KOPT-K1 (cell line): ENCODE results near the gene USP14.
"Not testable (repeated sequence)": the region's sequence is repeated elsewhere in the genome, so short reads cannot be mapped to it uniquely, and the experiment has no call there.

Experiments used
- H3K27ac ChIP-seq: fragments of 200-600 bp; sonication (generic); 2 replicates; pipeline ENCODE4 v1.5.1; 2016; ENCODE audit warnings: antibody characterized with exemption, mild to moderate bottlenecking, low read depth, low read length; ENCODE audit not compliant: poor library complexity, severe bottlenecking
- H3K36me3 ChIP-seq: fragments of 200-600 bp; sonication (generic); 2 replicates; pipeline ENCODE4 v1.5.1; 2017; ENCODE audit warnings: antibody characterized with exemption, mild to moderate bottlenecking, low read length, moderate library complexity; ENCODE audit not compliant: insufficient read depth
- H3K9me3 ChIP-seq: fragments of 200-600 bp; sonication (generic); 2 replicates; pipeline ENCODE4 v1.5.1; 2017; ENCODE audit warnings: antibody characterized with exemption, low read length, mild to moderate bottlenecking; ENCODE audit not compliant: insufficient read depth, poor library complexity, severe bottlenecking

The USP14 gene

GRCh38 chr18:158128-159036 is at the start of gene USP14:
Gene USP14, plus strand, starts transcription at chr18:158557. Its CDS starts 142 bp downstream, at chr18:158699.
- peak within 1 kb of the TSS; percentile 83 for H3K27ac ChIP-seq
- no peaks in the 10 kb centered on the region for H3K9me3 ChIP-seq
- H3K36me3 ChIP-seq = peaks cover 17% of the 10 kb centered on the region

GRCh38 chr18:108665-109063 is 49.7 kb upstream of the USP14 start:
- not testable (repeated sequence) for H3K36me3 ChIP-seq, H3K27ac ChIP-seq, H3K9me3 ChIP-seq

- H3K9me3 ChIP-seq, H3K27ac ChIP-seq, H3K36me3 ChIP-seq: not testable (repeated sequence)
Observed at GRCh38 chr18:109130-109921, 49.0 kb upstream of the USP14 start.

GRCh38 chr18:109922-110261 is 48.5 kb upstream of the USP14 start:
- H3K9me3 ChIP-seq, H3K36me3 ChIP-seq, H3K27ac ChIP-seq: not testable (repeated sequence)

GRCh38 chr18:110351-111201 is 47.8 kb upstream of the USP14 start:
- H3K27ac ChIP-seq, H3K9me3 ChIP-seq, H3K36me3 ChIP-seq: not testable (repeated sequence)

GRCh38 chr18:111306-112014 is 46.9 kb upstream of the USP14 start:
- Histone ChIP-seq H3K36me3 (no peaks in the 10 kb centered on the region), H3K27ac (peak overlapping the region; percentile 56), H3K9me3 (no peaks in the 10 kb centered on the region)

- H3K27ac ChIP-seq, H3K36me3 ChIP-seq, H3K9me3 ChIP-seq: not testable (repeated sequence)
Observed at GRCh38 chr18:112015-112733, 46.2 kb upstream of the USP14 start.

GRCh38 chr18:120539-121260 is 37.7 kb upstream of the USP14 start:
- not testable (repeated sequence) for H3K36me3 ChIP-seq, H3K27ac ChIP-seq, H3K9me3 ChIP-seq

- no peaks in the 10 kb centered on the region for H3K36me3 ChIP-seq
- peaks cover 17% of the 10 kb centered on the region for H3K9me3 ChIP-seq
- H3K27ac ChIP-seq = no peak overlapping the region
Observed at GRCh38 chr18:135045-135444, 23.3 kb upstream of the USP14 start.

- Histone ChIP-seq H3K36me3 (no peaks in the 10 kb centered on the region), H3K9me3 (peaks cover 9% of the 10 kb centered on the region), H3K27ac (no peak overlapping the region)
Observed at GRCh38 chr18:136433-136832, 21.9 kb upstream of the USP14 start.

GRCh38 chr18:137327-137726 is 21.0 kb upstream of the USP14 start:
- Histone ChIP-seq H3K27ac (no peak overlapping the region), H3K36me3 (no peaks in the 10 kb centered on the region), H3K9me3 (peaks cover 7% of the 10 kb centered on the region)

- Histone ChIP-seq H3K9me3 (peaks cover 7% of the 10 kb centered on the region), H3K27ac (no peak overlapping the region), H3K36me3 (no peaks in the 10 kb centered on the region)
Observed at GRCh38 chr18:140670-141266, 17.6 kb upstream of the USP14 start.

- not testable (repeated sequence) for H3K36me3 ChIP-seq, H3K27ac ChIP-seq, H3K9me3 ChIP-seq
Observed at GRCh38 chr18:142624-143296, 15.6 kb upstream of the USP14 start.
